Aorta (tissue), 5 donors: Measurements from ENCODE around the gene DTX3. TPM values are rescaled to one million over a fixed set of nuclear protein-coding genes. Genes with fewer than 3 reads are reported as not detected.
"Not testable (repeated sequence)": the region's sequence is repeated elsewhere in the genome, so short reads cannot be mapped to it uniquely, and the experiment has no call there.

Source experiments
- ATAC-seq: fragments of 200-7000 bp; cut with Tn5 transposase; one replicate; pipeline ENCODE4 v1.9.1; 2022; ENCODE audit warnings: moderate library complexity; ENCODE audit not compliant: low FRiP score
- DNase-seq, 2 donors: peaks; one replicate each; pipeline ENCODE4 v3.0.0-alpha.2; 2020
- H3K27ac ChIP-seq, 2 donors: one replicate each; pipeline ENCODE4 v1.5.1; 2013; ENCODE audit warnings: low read length in 2 of 2, mild to moderate bottlenecking in 2 of 2, moderate library complexity in 2 of 2, control low read depth in 1 of 2, inconsistent platforms in 1 of 2, low read depth in 1 of 2
- H3K27me3 ChIP-seq, 2 donors: one replicate each; pipeline ENCODE4 v1.6.1; 2013; ENCODE audit warnings: control low read depth in 1 of 2, low read length in 1 of 2, mild to moderate bottlenecking in 1 of 2, moderate library complexity in 1 of 2; ENCODE audit not compliant: insufficient read depth in 2 of 2, control insufficient read depth in 1 of 2
- H3K36me3 ChIP-seq, 2 donors: one replicate each; pipeline ENCODE4 v1.6.1; 2013; ENCODE audit warnings: control low read depth in 1 of 2, low read length in 1 of 2, mild to moderate bottlenecking in 1 of 2; ENCODE audit not compliant: insufficient read depth in 2 of 2, control insufficient read depth in 1 of 2
- H3K4me1 ChIP-seq, 2 donors: one replicate each; pipeline ENCODE4 v1.6.1; 2013; ENCODE audit warnings: low read length in 2 of 2, control low read depth in 1 of 2, mild to moderate bottlenecking in 1 of 2, moderate library complexity in 1 of 2; ENCODE audit not compliant: insufficient read depth in 2 of 2, control insufficient read depth in 1 of 2
- H3K4me3 ChIP-seq, 2 donors: one replicate each; pipeline ENCODE4 v1.5.1; 2013; ENCODE audit warnings: low read length in 2 of 2, control low read depth in 1 of 2, mild to moderate bottlenecking in 1 of 2
- H3K9me3 ChIP-seq: one replicate; pipeline ENCODE4 v1.6.1; 2013; ENCODE audit warnings: mild to moderate bottlenecking, low read length; ENCODE audit not compliant: control insufficient read depth
- WGBS, 2 donors: extraction: QIAGEN DNeasy Blood & Tissue Kit; methylation state at CpG; one replicate each; pipeline ENCODE4 v1.1.7; 2013; 5-methylcytosine and 5-hydroxymethylcytosine counted together
- intact Hi-C, 2 donors: fragments of 100-400 bp; cut with DNase I; formaldehyde crosslinking; loops; one replicate each; pipeline versions ENCODE4 v1.14.2 to v1.15.0; 2022
- polyA plus RNA-seq, 2 donors: library from polyadenylated mRNA; stranded (reverse); fragments of 200-250 nt; gene quantifications; one replicate each; pipeline ENCODE4 v1.2.3, GENCODE V29; 2013
- total RNA-seq, 2 donors: library from RNA; stranded (reverse); fragmentation: NEBNext Ultra II Directional; extraction: Animal tissue kit (Norgen Biotek cat#: 25700); gene quantifications; one replicate each; pipeline ENCODE4 v1.2.1, GENCODE V29; 2021
- donor health status: healthy with polysubstance abuse.
- donor health status: Bipolar disorder and iron deficiency.
- donor health status: DM: no; HTN: no; CAD: no.
- donor health status: DM: no; HTN: no; CAD: no.
- donor health status: DM: yes; HTN: yes; CAD: no.

The DTX3 gene
- total and polyA plus RNA-seq, 4 donors: 14.0 to 123 (median 47.3) TPM

- no peaks in the 10 kb centered on the region for H3K4me1 ChIP-seq
- intact Hi-C loops: no loop called here
- 90 to 93% methylated on average over 3 of the region's 3 CpGs for WGBS, 2 donors
Measured at GRCh38 chr12:57586128-57586527, 18.5 kb upstream of the DTX3 start.

DNA sequence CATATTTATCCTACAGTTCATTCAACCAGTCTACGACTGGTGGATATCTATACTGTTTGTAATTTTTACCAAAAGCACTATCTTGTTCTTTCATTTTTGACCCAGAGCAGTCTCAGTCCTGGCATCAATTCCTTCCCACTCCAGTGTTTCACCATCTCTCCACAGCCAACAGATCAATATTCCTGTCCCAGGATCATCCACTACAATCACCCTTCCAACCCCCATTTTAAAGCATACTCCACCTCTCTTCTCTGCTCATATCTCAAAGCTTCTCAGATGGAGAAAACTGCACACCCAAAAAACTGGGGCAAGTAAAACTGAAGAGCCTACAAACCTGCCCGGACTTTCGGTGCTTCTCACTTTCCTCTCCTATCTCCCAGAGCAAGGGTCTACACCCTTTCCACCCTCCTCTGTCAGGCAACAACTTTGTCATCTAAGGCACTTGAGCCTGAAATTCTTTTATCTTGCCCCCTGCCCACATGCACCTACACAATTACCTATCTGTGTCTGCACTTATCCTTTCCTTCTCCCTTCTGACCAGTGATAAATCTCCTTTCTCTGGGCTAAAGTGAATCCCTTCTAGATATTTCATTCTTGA is 17.7 kb upstream of the DTX3 start:
- peak in 1 of 2 donors; percentile 5 for DNase-seq
- Histone ChIP-seq H3K27ac (no peak overlapping the region), H3K4me3 (no peak overlapping the region), H3K36me3 (no peaks in the 10 kb centered on the region), H3K4me1 (no peaks in the 10 kb centered on the region), H3K9me3 (no peaks in the 10 kb centered on the region), H3K27me3 (no peaks in the 10 kb centered on the region)
- WGBS, 2 donors: 89 to 90% methylated on average over 3 of the region's 3 CpGs
- intact Hi-C loops: no loop called here
- ATAC-seq: no peak

More at GRCh38 chr12:57586128-57586527, 18.5 kb upstream of the DTX3 start:
- Histone ChIP-seq H3K4me3 (no peak overlapping the region), H3K9me3 (no peaks in the 10 kb centered on the region), H3K36me3 (peaks cover 0 to 2% of the 10 kb centered on the region in 2 donors), H3K27me3 (no peaks in the 10 kb centered on the region), H3K27ac (no peak overlapping the region)
- DNase-seq (no peak), ATAC-seq (no peak)

DNA sequence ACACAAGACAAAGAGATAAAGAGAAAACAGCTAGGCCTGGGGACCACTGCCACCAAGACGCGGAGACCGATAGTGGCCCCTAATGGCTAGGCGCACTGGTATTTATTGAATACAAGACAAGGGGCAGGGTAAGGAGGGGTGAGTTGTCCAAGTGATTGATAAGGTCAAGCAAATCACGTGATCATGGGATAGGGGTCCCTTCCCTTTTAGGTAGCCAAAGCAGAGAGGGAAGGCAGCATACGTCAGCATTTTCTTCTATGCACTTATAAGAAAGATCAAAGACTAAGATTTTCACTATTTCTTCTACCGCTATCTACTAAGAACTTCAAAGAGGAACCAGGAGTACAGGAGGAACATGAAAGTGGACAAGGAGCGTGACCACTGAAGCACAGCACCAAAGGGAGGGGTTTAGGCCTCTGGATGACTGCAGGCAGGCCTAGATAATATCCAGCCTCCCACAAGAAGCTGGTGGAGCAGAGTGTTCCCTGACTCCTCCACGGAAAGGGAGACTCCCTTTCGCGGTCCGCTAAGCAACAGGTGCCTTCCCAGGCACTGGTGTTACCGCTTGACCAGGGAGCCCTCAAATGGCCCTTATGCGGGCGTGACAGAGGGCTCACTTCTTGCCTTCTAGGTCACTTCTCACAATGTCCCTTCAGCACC is 15.5 kb upstream of the DTX3 start:
- H3K36me3 ChIP-seq, H3K4me3 ChIP-seq, H3K4me1 ChIP-seq, H3K9me3 ChIP-seq, H3K27me3 ChIP-seq, intact Hi-C loops, H3K27ac ChIP-seq, ATAC-seq: not testable (repeated sequence)
- DNase-seq: peak in 1 of 2 donors; percentile 38
- 90% methylated on average over 15 of the region's 15 CpGs for WGBS, 2 donors

DNA sequence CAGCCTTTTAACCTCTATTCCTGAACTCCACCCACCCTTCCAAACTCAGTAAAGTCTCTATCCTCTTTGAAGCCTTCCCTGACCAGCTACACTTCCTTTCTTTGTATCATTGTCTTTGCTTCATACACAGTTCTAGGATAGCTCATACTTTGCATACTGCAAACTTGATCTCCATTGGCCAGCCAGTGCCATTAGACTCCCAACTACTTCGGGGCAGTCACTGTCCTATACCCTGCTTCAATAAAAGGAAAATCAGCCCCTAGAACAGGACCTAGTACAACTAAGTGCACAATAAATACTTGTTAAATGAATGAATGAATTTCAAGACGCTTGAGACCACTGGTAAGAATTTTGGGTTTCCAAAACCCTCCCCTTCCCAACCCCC is 14.2 kb upstream of the DTX3 start:
- WGBS, 2 donors: 23% methylated on average over 2 of the region's 2 CpGs
- Histone ChIP-seq H3K4me1 (no peaks in the 10 kb centered on the region), H3K36me3 (no peaks in the 10 kb centered on the region), H3K27ac (no peak overlapping the region), H3K27me3 (no peaks in the 10 kb centered on the region), H3K9me3 (no peaks in the 10 kb centered on the region), H3K4me3 (peak overlapping the region in 1 of 2 donors; percentile 81)
- ATAC-seq: no peak
- no peak for DNase-seq
- intact Hi-C loops: no loop called here

DNA sequence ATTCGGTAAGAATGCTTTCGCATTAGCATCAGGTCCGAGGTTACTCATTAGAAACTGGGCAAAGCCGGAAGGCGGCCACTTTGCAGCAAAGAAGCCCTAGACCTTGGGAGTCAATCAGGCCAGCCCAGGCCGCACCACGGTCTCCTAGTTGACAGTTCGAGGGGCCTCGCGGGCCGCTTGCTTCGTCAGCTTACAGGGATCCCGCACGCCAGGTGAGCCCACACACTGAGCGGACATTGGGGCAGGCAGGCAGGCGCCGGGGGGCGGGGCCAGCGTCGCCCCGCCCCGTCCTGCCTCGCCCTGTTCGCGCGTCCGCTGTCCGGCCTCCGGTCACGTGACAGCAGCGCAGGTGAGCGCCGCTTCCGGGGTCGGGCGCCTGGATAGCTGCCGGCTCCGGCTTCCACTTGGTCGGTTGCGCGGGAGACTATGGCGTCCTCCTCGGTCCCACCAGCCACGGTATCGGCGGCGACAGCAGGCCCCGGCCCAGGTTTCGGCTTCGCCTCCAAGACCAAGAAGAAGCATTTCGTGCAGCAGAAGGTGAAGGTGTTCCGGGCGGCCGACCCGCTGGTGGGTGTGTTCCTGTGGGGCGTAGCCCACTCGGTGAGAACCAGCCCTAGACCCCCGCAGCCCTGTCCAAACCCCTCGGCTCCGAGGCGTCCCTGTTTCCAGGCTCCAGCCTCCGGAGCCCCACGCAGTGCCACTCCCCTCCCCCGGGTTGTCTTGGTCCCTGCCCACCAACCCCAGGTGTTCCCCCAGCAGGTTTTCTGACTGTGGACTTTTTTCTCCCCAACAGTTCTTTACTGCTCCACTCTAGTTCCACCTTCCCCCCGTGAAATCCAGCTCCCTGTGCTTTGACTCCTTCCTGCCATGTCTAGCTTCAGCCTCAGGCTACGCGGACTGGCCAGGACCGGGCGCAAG is 13.5 kb upstream of the DTX3 start, which contains the start of gene PIP4K2C:
TSS of gene PIP4K2C (plus strand) at position 329 of the 918 bp plus-strand sequence. CDS start at position 427, 98 bp downstream.
- H3K9me3 ChIP-seq: no peaks in the 10 kb centered on the region
- no peaks in the 10 kb centered on the region for H3K27me3 ChIP-seq
- no peaks in the 10 kb centered on the region for H3K4me1 ChIP-seq
- intact Hi-C loops: no loop called here
- H3K27ac ChIP-seq: peak within 1 kb of the TSS in 1 of 2 donors; percentile 50
- peak; percentile 86 to 91 for DNase-seq
- peak; percentile 95 for ATAC-seq
- H3K36me3 ChIP-seq: no peaks in the 10 kb centered on the region
- 0 to 1% methylated on average over 64 to 69 of the region's 69 CpGs for WGBS, 2 donors
- H3K4me3 ChIP-seq: peak within 1 kb of the TSS; percentile 67 to 81

- Histone ChIP-seq H3K27ac (no peak overlapping the region), H3K9me3 (no peaks in the 10 kb centered on the region), H3K4me1 (no peaks in the 10 kb centered on the region), H3K27me3 (no peaks in the 10 kb centered on the region), H3K36me3 (no peaks in the 10 kb centered on the region), H3K4me3 (peak overlapping the region; percentile 67 to 81)
- no peak for ATAC-seq
- DNase-seq: no peak
- intact Hi-C loops: no loop called here
- WGBS, 2 donors: 34 to 38% methylated on average over 10 of the region's 10 CpGs
Measured at GRCh38 chr12:57591782-57592325, 12.8 kb upstream of the DTX3 start.

- H3K27me3 ChIP-seq: no peaks in the 10 kb centered on the region
- no peak for ATAC-seq
- H3K4me3 ChIP-seq: no peak overlapping the region
- WGBS, 2 donors: 61 to 72% methylated on average over 2 of the region's 2 CpGs
- no peaks in the 10 kb centered on the region for H3K36me3 ChIP-seq
- no peak for DNase-seq
- H3K9me3 ChIP-seq: no peaks in the 10 kb centered on the region
- no peak overlapping the region for H3K27ac ChIP-seq
- intact Hi-C loops: no loop called here
- H3K4me1 ChIP-seq: no peaks in the 10 kb centered on the region
Measured at GRCh38 chr12:57592551-57593165, 12.0 kb upstream of the DTX3 start.

DNA sequence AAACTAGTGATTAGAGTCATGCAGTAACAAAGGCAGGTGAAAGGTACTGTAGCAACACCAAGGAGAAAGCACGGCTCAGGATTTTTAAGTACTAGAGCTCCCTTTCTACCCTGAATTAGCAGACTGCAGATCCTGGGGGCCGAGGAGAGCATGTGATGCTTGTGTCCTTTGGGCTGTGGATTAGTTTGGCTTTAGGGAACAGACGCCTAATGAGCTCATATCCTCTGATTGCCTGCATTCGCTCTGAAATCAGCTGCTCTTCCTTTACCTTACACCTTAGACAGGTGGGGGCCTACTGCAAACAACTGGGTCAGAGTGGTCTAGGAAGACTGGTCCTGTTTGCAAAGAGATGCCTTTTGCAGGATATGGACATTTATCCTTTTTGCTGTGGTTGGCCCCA is 11.4 kb upstream of the DTX3 start:
- intact Hi-C loops: no loop called here
- Histone ChIP-seq H3K4me3 (no peak overlapping the region), H3K27ac (no peak overlapping the region)

More for the DNA sequence above, 11.4 kb upstream of the DTX3 start:
- no peaks in the 10 kb centered on the region for H3K27me3 ChIP-seq
- H3K9me3 ChIP-seq: no peaks in the 10 kb centered on the region
- H3K4me1 ChIP-seq: no peaks in the 10 kb centered on the region
- ATAC-seq: no peak
- no peak for DNase-seq
- H3K36me3 ChIP-seq: no peaks in the 10 kb centered on the region
- WGBS, 2 donors: 73 to 82% methylated on average over 4 of the region's 4 CpGs
